ENCODE results near the gene TAF8.

TAF8 gene

GRCh38 chr6:42105156-42105648 lies 54.9 kb downstream of the TAF8 start:
- H3K4me3 ChIP-seq (replicated peaks; ENCODE audit: low read depth, low read length) = no peak overlapping the region

GRCh38 chr6:42105709-42106108 lies 55.4 kb downstream of the TAF8 start:
- no peak overlapping the region for H3K4me3 ChIP-seq (replicated peaks; ENCODE audit: low read depth, low read length)
- no peaks in the 10 kb centered on the region for H3K36me3 ChIP-seq (ENCODE audit: control insufficient read depth, insufficient read depth, low read length)
- no peak for DNase-seq (ENCODE audit: extremely low read depth, insufficient read length)
- peaks cover 1% of the 10 kb centered on the region for H3K27me3 ChIP-seq (replicated peaks; ENCODE audit: control insufficient read depth, insufficient read depth, low read length)
- TF ChIP-seq CTCF (IDR thresholded peaks at IDR 0.05; ENCODE audit: insufficient read depth, low read length, poor library complexity, severe bottlenecking) = no peak

More at GRCh38 chr6:42105156-42105648, 54.9 kb downstream of the TAF8 start:
- H3K36me3 ChIP-seq (ENCODE audit: control insufficient read depth, insufficient read depth, low read length) = no peaks in the 10 kb centered on the region
- DNase-seq (ENCODE audit: extremely low read depth, insufficient read length) = no peak
- peaks cover 1% of the 10 kb centered on the region for H3K27me3 ChIP-seq (replicated peaks; ENCODE audit: control insufficient read depth, insufficient read depth, low read length)
- no peak for TF ChIP-seq CTCF (IDR thresholded peaks at IDR 0.05; ENCODE audit: insufficient read depth, low read length, poor library complexity, severe bottlenecking)

GRCh38 chr6:42106112-42107023 lies 56.0 kb downstream of the TAF8 start:
- Histone ChIP-seq H3K36me3 (ENCODE audit: control insufficient read depth, insufficient read depth, low read length) (no peaks in the 10 kb centered on the region), H3K27me3 (replicated peaks; ENCODE audit: control insufficient read depth, insufficient read depth, low read length) (peaks cover 1% of the 10 kb centered on the region), H3K4me3 (replicated peaks; ENCODE audit: low read depth, low read length) (no peak overlapping the region)
- no peak for TF ChIP-seq CTCF (IDR thresholded peaks at IDR 0.05; ENCODE audit: insufficient read depth, low read length, poor library complexity, severe bottlenecking)
- DNase-seq (ENCODE audit: extremely low read depth, insufficient read length) = no peak

- TF ChIP-seq CTCF (IDR thresholded peaks at IDR 0.05; ENCODE audit: insufficient read depth, low read length, poor library complexity, severe bottlenecking) = no peak
- no peaks in the 10 kb centered on the region for H3K36me3 ChIP-seq (ENCODE audit: control insufficient read depth, insufficient read depth, low read length)
- H3K4me3 ChIP-seq (replicated peaks; ENCODE audit: low read depth, low read length) = no peak overlapping the region
- peaks cover 1% of the 10 kb centered on the region for H3K27me3 ChIP-seq (replicated peaks; ENCODE audit: control insufficient read depth, insufficient read depth, low read length)
- DNase-seq (ENCODE audit: extremely low read depth, insufficient read length) = no peak
Measured at GRCh38 chr6:42108071-42108470, 57.7 kb downstream of the TAF8 start.

GRCh38 chr6:42110683-42111082 lies 60.4 kb downstream of the TAF8 start:
- H3K36me3 ChIP-seq (ENCODE audit: control insufficient read depth, insufficient read depth, low read length) = no peaks in the 10 kb centered on the region
- peaks cover 1% of the 10 kb centered on the region; the same call in 1 of the 2 replicates for H3K27me3 ChIP-seq (replicated peaks; ENCODE audit: control insufficient read depth, insufficient read depth, low read length)
- no peak overlapping the region for H3K4me3 ChIP-seq (replicated peaks; ENCODE audit: low read depth, low read length)
- no peak for DNase-seq (ENCODE audit: extremely low read depth, insufficient read length)
- TF ChIP-seq CTCF (IDR thresholded peaks at IDR 0.05; ENCODE audit: insufficient read depth, low read length, poor library complexity, severe bottlenecking) = no peak
